Adrenal gland (tissue), 5 donors: Measurements from ENCODE around the gene OR6M1.

ENCODE experiments used
- POLR2A ChIP-seq, 2 donors: fragments of 450-650 bp; IDR thresholded peaks; one replicate each; pipeline ENCODE4 v1.6.1; 2017; ENCODE audit warnings: antibody characterized with exemption in 2 of 2, mild to moderate bottlenecking in 2 of 2, moderate library complexity in 1 of 2
- TF ChIP-seq, protein P1 (sequence below), 6 experiments: fragments of 450-650 bp in 4 of 6; fragments of 200-600 bp in 2 of 6; sonication (generic) in 1 of 6; IDR thresholded peaks; 1 replicate in 5 of 6; 2 replicates in 1 of 6; pipeline versions ENCODE4 v1.5.1 to v1.8.0; 2016 to 2021; ENCODE audit warnings: antibody characterized with exemption in 6 of 6, mild to moderate bottlenecking in 2 of 6, moderate library complexity in 1 of 6
- donor health status: DM: no; HTN: no; CAD: no.

DNA sequence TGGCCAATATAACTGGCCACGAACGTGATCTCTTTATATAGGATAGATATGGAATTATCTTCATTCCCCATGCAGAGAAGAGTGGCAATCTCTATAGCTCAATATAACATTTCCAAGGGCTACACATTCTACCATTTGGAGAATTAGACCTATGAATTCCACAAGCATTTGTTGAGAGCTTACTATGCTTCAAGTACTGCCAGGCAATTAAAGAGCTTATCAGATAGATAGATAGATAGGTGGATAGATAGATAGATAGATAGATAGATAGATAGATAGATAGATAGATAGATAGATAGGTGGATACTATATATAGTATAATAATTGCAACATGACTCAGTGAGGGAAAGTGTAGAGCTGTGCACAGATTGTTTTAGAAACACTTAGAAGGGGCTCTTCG, 50.3 kb downstream of the OR6M1 start:
- TF ChIP-seq, protein P1, sequence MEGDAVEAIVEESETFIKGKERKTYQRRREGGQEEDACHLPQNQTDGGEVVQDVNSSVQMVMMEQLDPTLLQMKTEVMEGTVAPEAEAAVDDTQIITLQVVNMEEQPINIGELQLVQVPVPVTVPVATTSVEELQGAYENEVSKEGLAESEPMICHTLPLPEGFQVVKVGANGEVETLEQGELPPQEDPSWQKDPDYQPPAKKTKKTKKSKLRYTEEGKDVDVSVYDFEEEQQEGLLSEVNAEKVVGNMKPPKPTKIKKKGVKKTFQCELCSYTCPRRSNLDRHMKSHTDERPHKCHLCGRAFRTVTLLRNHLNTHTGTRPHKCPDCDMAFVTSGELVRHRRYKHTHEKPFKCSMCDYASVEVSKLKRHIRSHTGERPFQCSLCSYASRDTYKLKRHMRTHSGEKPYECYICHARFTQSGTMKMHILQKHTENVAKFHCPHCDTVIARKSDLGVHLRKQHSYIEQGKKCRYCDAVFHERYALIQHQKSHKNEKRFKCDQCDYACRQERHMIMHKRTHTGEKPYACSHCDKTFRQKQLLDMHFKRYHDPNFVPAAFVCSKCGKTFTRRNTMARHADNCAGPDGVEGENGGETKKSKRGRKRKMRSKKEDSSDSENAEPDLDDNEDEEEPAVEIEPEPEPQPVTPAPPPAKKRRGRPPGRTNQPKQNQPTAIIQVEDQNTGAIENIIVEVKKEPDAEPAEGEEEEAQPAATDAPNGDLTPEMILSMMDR (IDR thresholded peaks at IDR 0.05): no peak
- TF ChIP-seq POLR2A (IDR thresholded peaks at IDR 0.05): no peak
